Fibroblast of mammary gland (primary cell): Measurements from ENCODE around the gene GRIP1.
A peak's percentile ranks its signal among the peaks of the same experiment; 100 is the strongest.

Experiments
- DNase-seq: peaks from one replicate; pipeline ENCODE4 v3.0.0-alpha.2; 2010; ENCODE audit warnings: low read depth
- H3K4me3 ChIP-seq: 2 replicates; pipeline ENCODE4 v1.5.1; 2011; ENCODE audit warnings: low read depth, mild to moderate bottlenecking, low read length, moderate library complexity; ENCODE audit not compliant: control insufficient read depth
- TF ChIP-seq, protein P1 (sequence below): conservative IDR thresholded peaks from 2 replicates; pipeline ENCODE4 v1.5.1; 2011; ENCODE audit warnings: low read depth, low read length, inconsistent platforms; ENCODE audit not compliant: control insufficient read depth, insufficient read depth

Gene GRIP1

DNA sequence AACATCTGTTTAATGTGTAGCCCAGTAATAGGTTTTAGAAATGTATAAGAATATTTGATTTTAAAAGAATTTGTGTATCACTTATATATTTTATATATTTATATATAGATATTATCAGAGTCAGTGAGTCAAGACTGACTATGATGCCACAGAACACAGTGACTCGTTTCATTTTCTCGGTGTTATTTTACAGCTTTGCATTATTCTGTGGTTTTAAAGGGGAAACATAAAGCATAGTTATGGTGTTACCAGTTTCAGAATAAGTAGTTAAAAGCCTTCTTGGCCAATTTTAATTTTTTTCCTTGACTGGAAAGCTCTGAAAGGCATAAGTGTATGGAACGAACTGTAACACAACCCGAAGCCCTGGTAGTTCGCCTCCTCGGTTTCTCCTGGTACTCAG, 91.0 kb downstream of the GRIP1 start:
- TF ChIP-seq, protein P1, sequence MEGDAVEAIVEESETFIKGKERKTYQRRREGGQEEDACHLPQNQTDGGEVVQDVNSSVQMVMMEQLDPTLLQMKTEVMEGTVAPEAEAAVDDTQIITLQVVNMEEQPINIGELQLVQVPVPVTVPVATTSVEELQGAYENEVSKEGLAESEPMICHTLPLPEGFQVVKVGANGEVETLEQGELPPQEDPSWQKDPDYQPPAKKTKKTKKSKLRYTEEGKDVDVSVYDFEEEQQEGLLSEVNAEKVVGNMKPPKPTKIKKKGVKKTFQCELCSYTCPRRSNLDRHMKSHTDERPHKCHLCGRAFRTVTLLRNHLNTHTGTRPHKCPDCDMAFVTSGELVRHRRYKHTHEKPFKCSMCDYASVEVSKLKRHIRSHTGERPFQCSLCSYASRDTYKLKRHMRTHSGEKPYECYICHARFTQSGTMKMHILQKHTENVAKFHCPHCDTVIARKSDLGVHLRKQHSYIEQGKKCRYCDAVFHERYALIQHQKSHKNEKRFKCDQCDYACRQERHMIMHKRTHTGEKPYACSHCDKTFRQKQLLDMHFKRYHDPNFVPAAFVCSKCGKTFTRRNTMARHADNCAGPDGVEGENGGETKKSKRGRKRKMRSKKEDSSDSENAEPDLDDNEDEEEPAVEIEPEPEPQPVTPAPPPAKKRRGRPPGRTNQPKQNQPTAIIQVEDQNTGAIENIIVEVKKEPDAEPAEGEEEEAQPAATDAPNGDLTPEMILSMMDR, result no peak
- H3K4me3 ChIP-seq, result no peak overlapping the region
- peak; percentile 19 for DNase-seq

DNA sequence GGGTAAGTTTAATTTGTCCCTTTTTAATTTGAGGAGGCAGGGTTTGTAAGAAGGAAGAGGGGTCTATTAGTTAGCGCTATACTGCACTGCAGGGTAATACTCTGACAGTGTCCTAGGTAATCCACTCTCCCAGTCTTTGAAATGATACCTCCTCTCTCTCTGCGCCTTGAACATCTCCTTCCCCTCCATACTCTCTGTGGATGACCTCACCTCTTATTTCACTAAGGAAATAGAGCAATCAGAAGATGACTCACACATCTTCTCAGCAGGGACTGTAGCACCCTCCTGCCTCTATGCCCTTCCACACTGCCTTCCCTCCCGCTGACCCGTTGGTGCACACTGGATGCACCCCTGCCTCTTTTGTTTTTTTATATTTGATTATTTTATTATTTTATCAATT, 94.2 kb downstream of the GRIP1 start:
- TF ChIP-seq, protein P1, result no peak
- DNase-seq, result peak; percentile 26

DNA sequence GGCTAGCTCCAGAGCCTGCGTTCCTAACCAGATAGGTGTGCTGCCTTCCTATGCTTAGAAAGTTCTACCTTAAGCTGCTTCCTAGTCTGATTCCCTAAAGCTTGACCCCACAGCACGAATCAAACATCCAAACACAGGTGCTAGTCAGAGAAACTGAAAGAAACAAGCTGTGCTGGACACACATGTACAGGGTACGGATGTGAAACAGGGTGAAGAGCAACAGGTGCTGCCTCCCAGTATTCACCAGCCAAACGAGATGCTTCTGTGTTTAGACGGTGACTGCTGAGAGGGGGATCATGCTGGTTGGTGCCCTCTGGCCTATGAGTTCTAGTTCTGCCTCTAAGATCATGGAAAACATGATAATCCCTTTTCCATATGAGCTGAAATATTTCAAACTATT, 105.3 kb downstream of the GRIP1 start:
- TF ChIP-seq, protein P1, result no peak
- H3K4me3 ChIP-seq, result no peak overlapping the region
- no peak for DNase-seq

More for the DNA sequence above, 94.2 kb downstream of the GRIP1 start:
- H3K4me3 ChIP-seq, result no peak overlapping the region

DNA sequence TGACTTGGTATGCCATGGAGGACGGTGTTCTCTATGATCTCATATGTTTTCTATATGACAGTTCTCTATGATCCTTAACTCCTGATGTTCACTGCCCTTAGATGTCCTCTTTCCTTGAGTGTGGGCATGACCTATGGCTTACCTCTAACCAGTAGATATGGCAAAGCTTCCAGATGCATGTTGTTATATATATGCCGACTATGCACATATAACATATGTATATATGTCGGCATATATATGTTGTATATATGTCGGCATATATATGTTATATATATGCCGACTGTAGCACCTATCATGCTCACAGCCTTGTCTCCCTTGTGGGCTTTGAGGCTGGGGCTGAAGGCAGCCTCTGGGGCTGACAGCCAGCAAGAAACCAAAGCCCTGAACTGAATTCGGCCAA, 106.0 kb downstream of the GRIP1 start:
- H3K4me3 ChIP-seq, result no peak overlapping the region
- TF ChIP-seq, protein P1, result no peak
- no peak for DNase-seq

DNA sequence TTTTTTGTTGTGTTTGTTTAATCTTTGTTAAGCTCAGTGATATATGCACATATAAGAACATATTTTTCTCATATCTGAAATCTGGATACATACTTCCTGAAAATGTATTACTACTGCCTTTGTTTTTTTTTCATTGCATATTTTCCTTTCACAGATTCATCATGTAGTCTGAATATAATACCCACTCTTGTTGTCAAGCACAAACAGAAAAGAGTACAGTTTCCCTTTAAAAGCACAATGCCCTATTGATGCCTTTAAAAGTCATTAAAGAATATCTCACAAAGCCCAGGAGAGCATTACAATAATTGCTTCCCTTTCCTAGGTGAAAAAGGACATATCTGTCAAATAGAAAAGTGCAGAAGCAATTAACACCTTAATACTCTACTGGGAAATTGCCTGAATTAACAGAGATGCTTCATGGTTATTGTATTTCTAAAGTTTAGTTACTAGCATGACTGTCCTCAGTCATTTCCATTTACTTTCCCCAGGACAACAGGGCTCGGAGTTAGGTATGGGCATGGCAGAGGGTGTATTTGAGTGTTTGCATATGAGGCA, 107.4 kb downstream of the GRIP1 start:
- TF ChIP-seq, protein P1, result no peak
- H3K4me3 ChIP-seq, result no peak overlapping the region
- DNase-seq, result no peak

DNA sequence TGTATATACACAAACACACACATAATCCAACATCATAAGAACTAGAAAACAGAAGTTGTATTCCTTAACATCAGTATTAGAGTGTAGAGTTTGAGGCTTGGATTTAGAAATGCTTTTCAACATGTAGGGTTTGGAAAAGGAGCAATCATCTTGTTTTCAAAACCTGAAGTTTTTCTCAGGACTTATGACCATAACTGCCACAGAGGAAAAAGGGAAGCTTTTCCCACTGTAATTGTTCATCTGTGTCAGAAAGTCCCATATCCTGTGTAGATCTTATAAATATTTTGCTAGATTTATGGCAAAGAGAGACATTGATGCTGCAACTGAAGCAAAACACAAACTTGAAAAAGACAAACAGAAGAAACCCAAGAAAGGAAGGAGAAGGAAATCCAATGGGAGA, 115.7 kb downstream of the GRIP1 start:
- TF ChIP-seq, protein P1, result no peak
- DNase-seq, result no peak
- H3K4me3 ChIP-seq, result no peak overlapping the region

DNA sequence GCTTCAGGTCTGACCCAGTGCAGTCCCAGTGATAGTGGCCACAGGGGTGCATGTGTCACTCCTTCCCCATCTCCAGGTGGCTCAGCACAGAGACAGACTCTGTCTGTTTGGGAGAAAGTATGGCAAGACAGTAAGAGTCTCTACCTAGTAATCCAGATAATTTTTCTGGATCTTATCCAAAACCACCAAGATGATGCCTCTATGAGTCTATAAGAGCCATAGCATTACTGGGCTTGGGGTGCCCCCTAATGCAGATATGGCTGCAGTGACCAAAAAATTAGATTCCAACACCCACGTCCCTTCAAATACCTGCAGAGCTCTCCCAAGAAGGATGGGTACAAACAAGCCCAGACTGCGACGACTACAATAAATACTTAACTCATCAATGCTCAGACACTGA, 123.8 kb downstream of the GRIP1 start:
- H3K4me3 ChIP-seq, result no peak overlapping the region
- peak; percentile 15 for DNase-seq
- TF ChIP-seq, protein P1, result no peak
